Measurements from ENCODE around the gene DNAJA3. TPM values are rescaled to one million over a fixed set of nuclear protein-coding genes. Genes with fewer than 3 reads are reported as not detected.
"Not testable (repeated sequence)": the region's sequence is repeated elsewhere in the genome, so short reads cannot be mapped to it uniquely, and the experiment has no call there.

The DNAJA3 gene
- total RNA-seq, 1 donor from 2014 or later = 41.0 TPM

GRCh38 chr16:4387781-4388180 is 37.9 kb upstream of the DNAJA3 start:
- DNase-seq (ENCODE audit: low spot score) = no peak

GRCh38 chr16:4388271-4389021 is 37.2 kb upstream of the DNAJA3 start:
- DNase-seq (ENCODE audit: low spot score) = no peak

- DNase-seq (ENCODE audit: low spot score) = no peak
These were observed 36.4 kb upstream of the DNAJA3 start for GRCh38 chr16:4389051-4389955.

- no peak for DNase-seq (ENCODE audit: low spot score)
These were observed 35.1 kb upstream of the DNAJA3 start for GRCh38 chr16:4390266-4391260.

GRCh38 chr16:4391631-4392381 is 33.9 kb upstream of the DNAJA3 start:
- no peak for DNase-seq (ENCODE audit: low spot score)

- DNase-seq (ENCODE audit: low spot score) = no peak
These were observed 33.1 kb upstream of the DNAJA3 start for GRCh38 chr16:4392382-4393239.

- DNase-seq (ENCODE audit: low spot score) = peak; percentile 64
These were observed 32.4 kb upstream of the DNAJA3 start for GRCh38 chr16:4393240-4393600.

- DNase-seq (ENCODE audit: low spot score) = not testable (repeated sequence)
These were observed 31.8 kb upstream of the DNAJA3 start for GRCh38 chr16:4393850-4394249.

- DNase-seq (ENCODE audit: low spot score) = no peak
These were observed 30.5 kb upstream of the DNAJA3 start for GRCh38 chr16:4395055-4395726.

GRCh38 chr16:4399001-4399730 is 26.5 kb upstream of the DNAJA3 start:
- no peak for DNase-seq (ENCODE audit: low spot score)

GRCh38 chr16:4401094-4401501 is 24.6 kb upstream of the DNAJA3 start:
- DNase-seq (ENCODE audit: low spot score) = no peak

- no peak for DNase-seq (ENCODE audit: low spot score)
These were observed 24.2 kb upstream of the DNAJA3 start for GRCh38 chr16:4401510-4401909.

GRCh38 chr16:4402439-4403132 is 23.1 kb upstream of the DNAJA3 start:
- peak; percentile 82 for DNase-seq (ENCODE audit: low spot score)

GRCh38 chr16:4403133-4403949 is 22.3 kb upstream of the DNAJA3 start:
- DNase-seq (ENCODE audit: low spot score) = no peak

GRCh38 chr16:4404247-4404966 is 21.3 kb upstream of the DNAJA3 start:
- no peak for DNase-seq (ENCODE audit: low spot score)

- no peak for DNase-seq (ENCODE audit: low spot score)
These were observed 20.5 kb upstream of the DNAJA3 start for GRCh38 chr16:4404967-4405696.
